WTC11 (cell line): ENCODE measurements around the gene GPATCH1. TPM values are rescaled to one million over a fixed set of nuclear protein-coding genes. Genes with fewer than 3 reads are reported as not detected.
A peak's percentile ranks its signal among the peaks of the same experiment; 100 is the strongest.

ENCODE experiments used
- ELF4 ChIP-seq: sonication (generic); formaldehyde crosslinking; IDR thresholded peaks from 2 replicates; pipeline ENCODE4 v1.8.1; 2022; ENCODE audit warnings: low read depth, mild to moderate bottlenecking, moderate library complexity, missing genetic modification reagents
- GTF2I ChIP-seq: fragments of 250-450 bp; sonication (Bioruptor Pico); conservative IDR thresholded peaks from 2 replicates; pipeline ENCODE4 v1.4.0; 2021; ENCODE audit warnings: mild to moderate bottlenecking
- IRF2 ChIP-seq: sonication (generic); formaldehyde crosslinking; IDR thresholded peaks from 2 replicates; pipeline ENCODE4 v1.8.0; 2022; ENCODE audit warnings: low read depth, missing genetic modification reagents, borderline replicate concordance
- KAT7 ChIP-seq: sonication (generic); formaldehyde crosslinking; IDR thresholded peaks from 2 replicates; pipeline ENCODE4 v1.8.1; 2023; ENCODE audit warnings: missing genetic modification reagents, mild to moderate bottlenecking, borderline replicate concordance
- NFE2L1 ChIP-seq: sonication (generic); formaldehyde crosslinking; IDR thresholded peaks from 2 replicates; pipeline ENCODE4 v1.8.1; 2023; ENCODE audit warnings: missing genetic modification reagents
- NFYB ChIP-seq: sonication (generic); formaldehyde crosslinking; conservative IDR thresholded peaks from 2 replicates; pipeline ENCODE4 v1.8.0; 2022; ENCODE audit warnings: low read depth, missing genetic modification reagents
- RELA ChIP-seq: sonication (generic); formaldehyde crosslinking; IDR thresholded peaks from 2 replicates; pipeline ENCODE4 v1.8.1; 2022; ENCODE audit warnings: missing genetic modification reagents, mild to moderate bottlenecking, borderline replicate concordance
- SMAD3 ChIP-seq: sonication (generic); formaldehyde crosslinking; IDR thresholded peaks from 2 replicates; pipeline ENCODE4 v1.8.0; 2022; ENCODE audit warnings: missing genetic modification reagents, mild to moderate bottlenecking, borderline replicate concordance
- ZNF671 ChIP-seq: fragments of 250-450 bp; sonication (Bioruptor Pico); IDR thresholded peaks from 2 replicates; pipeline ENCODE4 v1.8.0; 2021; ENCODE audit warnings: mild to moderate bottlenecking
- total RNA-seq: library from RNA; stranded (reverse); gene quantifications from 3 replicates; pipeline ENCODE4 v1.2.3, GENCODE V29; 2021
- TF ChIP-seq, protein P1 (sequence below): sonication (generic); formaldehyde crosslinking; IDR thresholded peaks from 2 replicates; pipeline ENCODE4 v1.8.0; 2022; ENCODE audit warnings: mild to moderate bottlenecking, missing genetic modification reagents
- TF ChIP-seq, protein P2 (sequence below): sonication (generic); formaldehyde crosslinking; IDR thresholded peaks from 2 replicates; pipeline ENCODE4 v1.8.0; 2022; ENCODE audit warnings: missing genetic modification reagents
- TF ChIP-seq, protein P3 (sequence below): sonication (generic); formaldehyde crosslinking; IDR thresholded peaks from 2 replicates; pipeline ENCODE4 v1.8.1; 2023; ENCODE audit warnings: mild to moderate bottlenecking, missing genetic modification reagents

GPATCH1 gene
- total RNA-seq, 1 experiment from 2014 or later = 10.7 TPM

DNA sequence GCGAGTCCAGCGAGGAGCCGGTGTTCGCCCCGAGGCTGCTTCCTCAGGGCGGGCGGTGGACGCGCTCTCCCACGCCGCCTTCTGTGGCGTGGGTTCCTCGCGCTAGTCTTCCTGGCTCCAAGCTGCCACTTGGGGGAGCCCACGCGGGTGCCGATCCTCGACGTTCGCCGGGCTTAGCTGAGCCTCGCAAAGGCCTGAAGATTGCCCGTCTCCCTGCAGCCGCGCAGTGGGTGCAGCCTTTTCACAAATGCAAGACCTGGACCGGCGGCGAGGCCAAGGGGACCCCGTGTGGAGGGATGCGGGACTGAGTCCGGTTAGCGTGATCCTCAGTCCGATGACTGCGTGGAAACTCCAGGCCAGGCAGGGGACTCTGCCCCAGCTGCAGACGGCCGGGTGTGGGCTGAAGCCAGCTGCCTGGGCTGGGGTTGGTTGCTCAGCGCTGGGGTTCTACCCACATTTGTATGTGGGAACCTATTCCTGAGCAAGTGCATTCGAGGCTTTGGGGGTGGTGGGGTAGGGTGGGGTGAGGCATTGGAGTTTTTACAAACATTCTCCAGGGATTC, 96.5 kb downstream of the GPATCH1 start (continued):
- TF ChIP-seq RELA (CRISPR knock-in tag) = no peak; the same call in 1 of the 2 replicates
- TF ChIP-seq NFYB = no peak
- TF ChIP-seq IRF2 (CRISPR knock-in tag) = no peak
- TF ChIP-seq SMAD3 = no peak
- TF ChIP-seq, protein P1, sequence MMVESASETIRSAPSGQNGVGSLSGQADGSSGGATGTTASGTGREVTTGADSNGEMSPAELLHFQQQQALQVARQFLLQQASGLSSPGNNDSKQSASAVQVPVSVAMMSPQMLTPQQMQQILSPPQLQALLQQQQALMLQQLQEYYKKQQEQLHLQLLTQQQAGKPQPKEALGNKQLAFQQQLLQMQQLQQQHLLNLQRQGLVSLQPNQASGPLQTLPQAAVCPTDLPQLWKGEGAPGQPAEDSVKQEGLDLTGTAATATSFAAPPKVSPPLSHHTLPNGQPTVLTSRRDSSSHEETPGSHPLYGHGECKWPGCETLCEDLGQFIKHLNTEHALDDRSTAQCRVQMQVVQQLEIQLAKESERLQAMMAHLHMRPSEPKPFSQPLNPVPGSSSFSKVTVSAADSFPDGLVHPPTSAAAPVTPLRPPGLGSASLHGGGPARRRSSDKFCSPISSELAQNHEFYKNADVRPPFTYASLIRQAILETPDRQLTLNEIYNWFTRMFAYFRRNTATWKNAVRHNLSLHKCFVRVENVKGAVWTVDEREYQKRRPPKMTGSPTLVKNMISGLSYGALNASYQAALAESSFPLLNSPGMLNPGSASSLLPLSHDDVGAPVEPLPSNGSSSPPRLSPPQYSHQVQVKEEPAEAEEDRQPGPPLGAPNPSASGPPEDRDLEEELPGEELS (CRISPR knock-in tag) = peak; percentile 20; the same call in 1 of the 2 replicates
- TF ChIP-seq NFE2L1 = no peak
- TF ChIP-seq, protein P2, sequence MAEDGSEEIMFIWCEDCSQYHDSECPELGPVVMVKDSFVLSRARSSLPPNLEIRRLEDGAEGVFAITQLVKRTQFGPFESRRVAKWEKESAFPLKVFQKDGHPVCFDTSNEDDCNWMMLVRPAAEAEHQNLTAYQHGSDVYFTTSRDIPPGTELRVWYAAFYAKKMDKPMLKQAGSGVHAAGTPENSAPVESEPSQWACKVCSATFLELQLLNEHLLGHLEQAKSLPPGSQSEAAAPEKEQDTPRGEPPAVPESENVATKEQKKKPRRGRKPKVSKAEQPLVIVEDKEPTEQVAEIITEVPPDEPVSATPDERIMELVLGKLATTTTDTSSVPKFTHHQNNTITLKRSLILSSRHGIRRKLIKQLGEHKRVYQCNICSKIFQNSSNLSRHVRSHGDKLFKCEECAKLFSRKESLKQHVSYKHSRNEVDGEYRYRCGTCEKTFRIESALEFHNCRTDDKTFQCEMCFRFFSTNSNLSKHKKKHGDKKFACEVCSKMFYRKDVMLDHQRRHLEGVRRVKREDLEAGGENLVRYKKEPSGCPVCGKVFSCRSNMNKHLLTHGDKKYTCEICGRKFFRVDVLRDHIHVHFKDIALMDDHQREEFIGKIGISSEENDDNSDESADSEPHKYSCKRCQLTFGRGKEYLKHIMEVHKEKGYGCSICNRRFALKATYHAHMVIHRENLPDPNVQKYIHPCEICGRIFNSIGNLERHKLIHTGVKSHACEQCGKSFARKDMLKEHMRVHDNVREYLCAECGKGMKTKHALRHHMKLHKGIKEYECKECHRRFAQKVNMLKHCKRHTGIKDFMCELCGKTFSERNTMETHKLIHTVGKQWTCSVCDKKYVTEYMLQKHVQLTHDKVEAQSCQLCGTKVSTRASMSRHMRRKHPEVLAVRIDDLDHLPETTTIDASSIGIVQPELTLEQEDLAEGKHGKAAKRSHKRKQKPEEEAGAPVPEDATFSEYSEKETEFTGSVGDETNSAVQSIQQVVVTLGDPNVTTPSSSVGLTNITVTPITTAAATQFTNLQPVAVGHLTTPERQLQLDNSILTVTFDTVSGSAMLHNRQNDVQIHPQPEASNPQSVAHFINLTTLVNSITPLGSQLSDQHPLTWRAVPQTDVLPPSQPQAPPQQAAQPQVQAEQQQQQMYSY (CRISPR knock-in tag) = no peak
- no peak for TF ChIP-seq ELF4 (CRISPR knock-in tag)
- no peak for TF ChIP-seq ZNF671 (CRISPR knock-in tag)
- TF ChIP-seq, protein P3, sequence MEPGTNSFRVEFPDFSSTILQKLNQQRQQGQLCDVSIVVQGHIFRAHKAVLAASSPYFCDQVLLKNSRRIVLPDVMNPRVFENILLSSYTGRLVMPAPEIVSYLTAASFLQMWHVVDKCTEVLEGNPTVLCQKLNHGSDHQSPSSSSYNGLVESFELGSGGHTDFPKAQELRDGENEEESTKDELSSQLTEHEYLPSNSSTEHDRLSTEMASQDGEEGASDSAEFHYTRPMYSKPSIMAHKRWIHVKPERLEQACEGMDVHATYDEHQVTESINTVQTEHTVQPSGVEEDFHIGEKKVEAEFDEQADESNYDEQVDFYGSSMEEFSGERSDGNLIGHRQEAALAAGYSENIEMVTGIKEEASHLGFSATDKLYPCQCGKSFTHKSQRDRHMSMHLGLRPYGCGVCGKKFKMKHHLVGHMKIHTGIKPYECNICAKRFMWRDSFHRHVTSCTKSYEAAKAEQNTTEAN (CRISPR knock-in tag) = no peak
- TF ChIP-seq KAT7 (CRISPR knock-in tag) = no peak
- TF ChIP-seq GTF2I (CRISPR knock-in tag) = no peak

Other genes starting within 250 kb of the GPATCH1 start
- gene SLC7A9, start 211.4 kb upstream of the GPATCH1 start, total RNA-seq = 0.11 to 0.27 TPM (median 0.16 TPM) in 3 replicates
- 21.1 to 22.5 TPM (median 21.6 TPM) in 3 replicates for gene CEP89, start 109.2 kb upstream of the GPATCH1 start, total RNA-seq
- 5.2 to 6.2 TPM (median 5.3 TPM) in 3 replicates for gene FAAP24, start 108.9 kb upstream of the GPATCH1 start, total RNA-seq
- 21.1 to 26.5 TPM (median 25.8 TPM) in 3 replicates for gene RHPN2, start 16.3 kb upstream of the GPATCH1 start, total RNA-seq
- 0.28 TPM in 1 of 3 replicates, not detected in the others for gene WDR88, start 50.9 kb downstream of the GPATCH1 start, total RNA-seq
- 37.7 to 47.0 TPM (median 39.5 TPM) in 3 replicates for gene LRP3, start 113.1 kb downstream of the GPATCH1 start, total RNA-seq
- gene SLC7A10, start 144.7 kb downstream of the GPATCH1 start, total RNA-seq = 4.2 to 4.9 TPM (median 4.4 TPM) in 3 replicates
- gene CEBPA, start 221.4 kb downstream of the GPATCH1 start, total RNA-seq = 5.6 to 6.6 TPM (median 5.8 TPM) in 3 replicates